GDM1 (cell line): ENCODE results near the gene KLHL8.
A peak's percentile ranks its signal among the peaks of the same experiment; 100 is the strongest.

Experiments used
- DNase-seq: peaks from one replicate; lab custom pipeline; 2025; lab: John Stamatoyannopoulos, UW

Gene KLHL8

GRCh38 chr4:87220094-87220822, at the start of gene KLHL8:
Gene KLHL8 (minus strand): TSS chr4:87220618. CDS start chr4:87195539, 25,079 bp downstream.
- DNase-seq: peak; percentile 85

- peak; percentile 2 for DNase-seq
Observed at GRCh38 chr4:87270144-87270543, 49.7 kb upstream of the KLHL8 start.

GRCh38 chr4:87268411-87268810, 48.0 kb upstream of the KLHL8 start:
- no peak for DNase-seq

- no peak for DNase-seq
Observed at GRCh38 chr4:87266986-87267385, 46.6 kb upstream of the KLHL8 start.

- DNase-seq: no peak
Observed at GRCh38 chr4:87262886-87263285, 42.5 kb upstream of the KLHL8 start.

GRCh38 chr4:87260477-87260876, 40.1 kb upstream of the KLHL8 start:
- DNase-seq: no peak

GRCh38 chr4:87258677-87259076, 38.3 kb upstream of the KLHL8 start:
- no peak for DNase-seq

- DNase-seq: no peak
Observed at GRCh38 chr4:87257523-87257922, 37.1 kb upstream of the KLHL8 start.

- DNase-seq: no peak
Observed at GRCh38 chr4:87255755-87256154, 35.3 kb upstream of the KLHL8 start.

- DNase-seq: no peak
Observed at GRCh38 chr4:87251106-87251505, 30.7 kb upstream of the KLHL8 start.

GRCh38 chr4:87250294-87250693, 29.9 kb upstream of the KLHL8 start:
- no peak for DNase-seq

- no peak for DNase-seq
Observed at GRCh38 chr4:87249332-87250019, 29.1 kb upstream of the KLHL8 start.

- DNase-seq: no peak
Observed at GRCh38 chr4:87243426-87244053, 23.1 kb upstream of the KLHL8 start.

GRCh38 chr4:87241336-87241735, 20.9 kb upstream of the KLHL8 start:
- no peak for DNase-seq

- DNase-seq: no peak
Observed at GRCh38 chr4:87240341-87240740, 19.9 kb upstream of the KLHL8 start.

- no peak for DNase-seq
Observed at GRCh38 chr4:87239821-87240220, 19.4 kb upstream of the KLHL8 start.

- DNase-seq: no peak
Observed at GRCh38 chr4:87239194-87239593, 18.8 kb upstream of the KLHL8 start.

GRCh38 chr4:87236861-87237260, 16.4 kb upstream of the KLHL8 start:
- DNase-seq: no peak

GRCh38 chr4:87235020-87235671, 14.7 kb upstream of the KLHL8 start:
- DNase-seq: no peak

- no peak for DNase-seq
Observed at GRCh38 chr4:87232216-87232615, 11.8 kb upstream of the KLHL8 start.

- no peak for DNase-seq
Observed at GRCh38 chr4:87230806-87231205, 10.4 kb upstream of the KLHL8 start.

GRCh38 chr4:87229979-87230378, 9.6 kb upstream of the KLHL8 start:
- DNase-seq: no peak
